ENCODE results near the gene PLCXD1.

Gene PLCXD1

GRCh38 chrX:333611-334311, 52.6 kb downstream of the PLCXD1 start:
- no peak overlapping the region for H3K4me3 ChIP-seq (ENCODE audit: low read length)
- DNase-seq (ENCODE audit: low read depth): no peak
- TF ChIP-seq CTCF (IDR thresholded peaks at IDR 0.05; ENCODE audit: insufficient read depth, low read depth, low read length, missing control alignments): no peak

GRCh38 chrX:334331-334891, 53.2 kb downstream of the PLCXD1 start:
- no peak for TF ChIP-seq CTCF (IDR thresholded peaks at IDR 0.05; ENCODE audit: insufficient read depth, low read depth, low read length, missing control alignments)
- H3K4me3 ChIP-seq (ENCODE audit: low read length): no peak overlapping the region
- DNase-seq (ENCODE audit: low read depth): no peak

GRCh38 chrX:334971-335757, 54.0 kb downstream of the PLCXD1 start:
- H3K4me3 ChIP-seq (ENCODE audit: low read length): no peak overlapping the region
- no peak for DNase-seq (ENCODE audit: low read depth)
- no peak for TF ChIP-seq CTCF (IDR thresholded peaks at IDR 0.05; ENCODE audit: insufficient read depth, low read depth, low read length, missing control alignments)

GRCh38 chrX:335758-336155, 54.6 kb downstream of the PLCXD1 start:
- no peak for DNase-seq (ENCODE audit: low read depth)
- no peak overlapping the region for H3K4me3 ChIP-seq (ENCODE audit: low read length)
- TF ChIP-seq CTCF (IDR thresholded peaks at IDR 0.05; ENCODE audit: insufficient read depth, low read depth, low read length, missing control alignments): no peak

GRCh38 chrX:336227-336626, 55.0 kb downstream of the PLCXD1 start:
- no peak for DNase-seq (ENCODE audit: low read depth)
- TF ChIP-seq CTCF (IDR thresholded peaks at IDR 0.05; ENCODE audit: insufficient read depth, low read depth, low read length, missing control alignments): no peak
- H3K4me3 ChIP-seq (ENCODE audit: low read length): no peak overlapping the region

GRCh38 chrX:337331-337831, 56.2 kb downstream of the PLCXD1 start:
- no peak overlapping the region for H3K4me3 ChIP-seq (ENCODE audit: low read length)
- no peak for TF ChIP-seq CTCF (IDR thresholded peaks at IDR 0.05; ENCODE audit: insufficient read depth, low read depth, low read length, missing control alignments)
- DNase-seq (ENCODE audit: low read depth): no peak

All from epithelial cell of esophagus (primary cell).